G401 (cell line): ENCODE data around the gene HS3ST6. TPM values are rescaled to one million over a fixed set of nuclear protein-coding genes. Genes with fewer than 3 reads are reported as not detected.
"Not testable (repeated sequence)": the region's sequence is repeated elsewhere in the genome, so short reads cannot be mapped to it uniquely, and the experiment has no call there.

Experiments
- DNase-seq: peaks from one replicate; pipeline ENCODE4 v3.0.0-alpha.2; 2015; ENCODE audit warnings: low spot score
- in situ Hi-C: cut with HindIII; loops from 2 replicates; pipeline ENCODE4 v1.10.0; 2016; ENCODE audit warnings: low sequenced_read_pairs, mixed read lengths
- total RNA-seq: library from RNA; depleted of rRNA; stranded (reverse); fragments of >200 nt; shearing (Covaris generic); gene quantifications from 2 replicates; pipeline ENCODE4 v1.2.3, GENCODE V29; 2014; rRNA removed

The HS3ST6 gene
- total RNA-seq: 1.2 and 9.8 TPM in 2 replicates

DNA sequence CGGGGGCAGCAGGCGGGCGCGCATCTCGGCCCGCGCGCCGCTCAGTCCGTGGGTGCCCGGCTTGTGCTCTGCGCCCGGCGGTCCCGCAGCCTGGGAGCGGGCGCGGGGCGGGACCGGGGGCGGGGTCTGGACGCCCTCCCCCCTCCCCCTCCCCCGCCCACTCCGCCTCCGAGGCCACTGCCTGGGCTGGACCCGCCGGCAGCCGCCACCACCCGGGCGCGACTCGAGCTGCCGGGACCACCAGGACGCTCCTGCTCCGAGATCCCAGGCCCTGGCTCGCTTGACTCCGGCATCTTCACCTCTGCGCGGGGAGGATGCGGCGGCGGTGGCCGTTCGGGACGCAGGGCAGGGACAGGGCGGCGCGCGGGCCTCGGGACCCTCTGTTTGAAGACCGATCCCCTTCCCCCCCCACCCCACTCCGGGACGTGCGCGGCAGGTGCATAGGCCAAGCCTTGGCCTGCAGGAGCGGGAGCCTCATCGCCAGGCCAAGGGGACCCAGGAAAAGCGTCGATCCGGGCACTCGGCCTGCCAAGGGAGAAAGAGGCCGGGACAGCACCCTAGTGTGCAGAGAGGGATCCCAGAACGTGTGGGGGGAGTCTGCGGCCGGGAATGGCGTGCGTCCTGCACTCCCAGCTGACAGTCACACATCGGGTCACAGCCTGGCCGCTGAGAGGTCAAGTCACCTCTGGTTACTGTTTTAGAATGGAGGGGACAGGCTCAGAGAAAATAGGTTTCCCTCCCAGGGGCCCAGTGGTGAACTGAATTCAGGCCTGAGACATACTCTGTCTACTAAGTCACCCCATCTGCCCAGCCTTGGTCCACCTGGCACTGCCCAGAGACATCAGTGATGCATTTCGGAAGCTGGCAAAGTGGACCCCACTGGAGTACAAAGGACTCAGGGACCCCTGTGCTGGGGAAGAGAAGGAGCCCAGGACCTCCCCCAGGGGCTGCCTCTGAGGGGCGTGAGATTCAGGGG is at the start of gene HS3ST6:
HS3ST6 (minus strand) TSS at position 65 of the 976 bp plus-strand sequence. CDS start 92 bp downstream, outside the sequence.
- in situ Hi-C loops: no loop called here
- no peak for DNase-seq

DNA sequence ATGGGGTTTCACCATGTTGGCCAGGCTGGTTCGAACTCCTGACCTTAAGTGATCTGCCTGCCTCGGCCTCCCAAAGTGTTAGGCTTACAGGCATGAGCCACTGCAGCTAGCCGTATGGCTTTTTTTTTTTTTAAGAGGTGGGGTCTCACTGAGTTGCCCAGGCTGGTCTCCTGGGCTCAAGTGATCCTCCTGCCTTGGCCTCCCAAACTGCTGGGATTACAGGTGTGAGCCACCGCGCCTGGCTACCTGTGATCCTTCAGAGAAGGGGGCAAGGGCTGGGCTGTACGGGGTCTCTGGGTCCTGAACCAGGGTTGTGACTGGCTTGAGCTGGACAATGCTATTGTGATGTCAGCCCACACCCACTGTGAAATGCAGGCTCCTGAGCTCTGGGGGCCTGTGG is 48.2 kb upstream of the HS3ST6 start, which contains the start of gene RNF151:
RNF151 (plus strand) TSS at position 397 of the 400 bp plus-strand sequence. CDS start 26 bp downstream, outside the sequence.
- in situ Hi-C loops: loop anchor here (10.0 kb wide), 1 partner anchor 112 kb away; no protein-coding TSS in a partner anchor
- no peak for DNase-seq

DNA sequence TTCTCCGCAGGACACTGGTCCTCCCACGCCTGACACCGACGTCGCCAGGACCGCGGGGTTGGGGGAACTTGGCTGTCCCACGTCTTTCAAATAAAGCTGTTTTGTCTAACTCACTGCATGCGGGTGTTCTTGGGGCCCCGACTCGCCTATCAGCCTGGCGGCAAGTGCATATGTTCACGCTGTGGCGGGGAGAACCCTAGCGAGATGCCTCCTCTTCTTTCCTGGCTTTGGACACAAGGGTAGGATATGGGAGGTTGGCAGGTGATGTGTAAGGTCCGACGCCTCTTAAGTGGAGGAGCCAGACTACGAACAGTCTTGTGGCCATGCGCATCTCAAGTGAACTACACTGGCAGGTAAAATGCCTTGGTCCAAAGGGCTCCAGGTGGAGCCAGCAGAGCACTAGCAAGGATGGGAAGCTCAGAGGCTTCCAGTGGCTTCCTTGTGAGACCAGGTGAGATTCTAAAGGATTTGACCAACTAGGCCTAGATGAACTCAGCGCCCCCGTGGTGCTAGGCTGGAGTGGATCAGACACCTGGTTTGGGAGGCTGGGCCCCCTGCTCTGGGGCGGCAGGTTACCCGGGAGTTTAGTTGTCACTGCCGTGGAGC is 47.3 kb upstream of the HS3ST6 start:
- DNase-seq: no peak
- in situ Hi-C loops: loop anchor here (10.0 kb wide), 1 partner anchor 111 kb away; no protein-coding TSS in a partner anchor

DNA sequence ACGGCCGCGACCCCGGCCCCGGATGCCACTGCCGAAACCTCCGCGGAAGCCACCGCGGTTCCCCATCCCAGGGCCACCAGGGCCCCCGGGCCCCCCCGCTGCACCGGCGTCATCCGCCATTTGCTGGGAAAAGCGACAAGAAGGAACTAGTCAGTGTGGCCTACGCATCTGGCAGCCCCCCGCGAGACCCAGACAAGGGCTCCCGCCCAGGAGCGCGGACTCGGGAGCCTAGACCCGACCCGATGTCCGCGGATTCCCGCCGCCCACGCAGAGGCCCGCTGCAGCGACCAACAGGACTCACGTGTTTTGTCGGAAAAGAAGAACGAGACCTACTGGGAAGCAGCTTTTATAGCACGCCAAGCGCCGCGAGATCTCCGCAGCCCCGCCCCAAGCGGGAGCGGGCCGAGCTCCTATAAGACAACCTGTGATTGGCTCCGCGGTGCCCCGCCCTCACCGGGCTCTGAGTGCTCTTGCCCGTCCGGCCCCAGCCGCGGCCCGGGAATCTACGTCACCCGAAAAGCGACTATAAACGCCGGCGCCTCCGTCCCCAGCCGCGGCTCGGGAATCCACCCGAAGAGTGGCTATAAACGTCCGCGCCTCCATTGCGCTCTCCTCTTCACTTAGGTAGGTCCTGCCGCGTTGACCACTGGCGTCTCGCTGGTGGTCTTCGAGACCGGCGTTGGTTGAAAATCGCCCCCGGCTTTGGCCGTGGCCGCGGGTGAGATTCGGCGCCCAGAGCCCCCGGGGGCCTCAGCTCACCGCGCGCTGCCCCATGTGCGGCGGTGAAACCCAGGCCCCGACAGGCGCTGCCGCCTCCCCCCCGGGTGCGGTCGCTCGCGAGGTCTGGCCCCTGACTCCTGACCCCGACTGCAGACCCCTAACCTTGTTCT is 46.5 kb upstream of the HS3ST6 start, which contains the start of gene RPS2:
RPS2 (minus strand) TSS at position 321 of the 890 bp plus-strand sequence; CDS start at position 120, 201 bp downstream.
- in situ Hi-C loops: loop anchor here (10.0 kb wide), 1 partner anchor 110 kb away; no protein-coding TSS in a partner anchor

DNA sequence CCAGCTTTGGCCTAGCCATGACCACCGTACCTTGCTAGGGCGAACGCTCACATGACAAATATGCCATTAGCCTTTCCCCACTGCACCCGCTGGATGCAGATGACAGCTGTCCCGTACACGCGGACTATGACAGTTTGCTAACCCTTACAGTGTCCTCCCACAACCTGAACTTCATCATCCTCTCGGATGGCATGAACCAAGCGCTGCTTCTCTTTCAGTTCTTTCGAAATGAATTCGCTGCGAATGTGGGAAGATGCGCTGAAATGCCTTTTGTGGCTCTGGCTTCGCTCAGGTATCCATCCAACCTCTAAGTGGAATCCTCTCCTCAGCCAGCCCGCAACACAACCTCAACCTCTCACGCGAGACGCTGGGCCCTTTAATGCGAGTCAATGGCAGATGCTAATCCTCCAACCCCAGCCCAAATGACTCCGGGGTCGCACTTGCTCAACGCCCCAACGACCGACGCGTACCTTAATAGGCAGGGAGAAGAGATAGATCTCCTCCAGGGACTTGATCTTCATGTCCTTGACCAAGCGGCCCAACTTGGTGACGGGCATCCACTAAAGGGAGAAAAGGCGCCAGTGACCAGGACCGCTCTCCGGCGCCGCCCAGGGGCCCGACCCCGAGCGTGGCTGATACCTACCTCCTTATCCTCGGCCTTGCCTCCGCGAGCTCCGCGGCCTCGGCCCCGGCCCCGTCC is 45.7 kb upstream of the HS3ST6 start:
- DNase-seq: peak; percentile 66
- in situ Hi-C loops: loop anchor here (10.0 kb wide), 1 partner anchor 109 kb away; no protein-coding TSS in a partner anchor

More for the DNA sequence above, 46.5 kb upstream of the HS3ST6 start, which contains the start of gene RPS2:
- DNase-seq: peak; percentile 99

DNA sequence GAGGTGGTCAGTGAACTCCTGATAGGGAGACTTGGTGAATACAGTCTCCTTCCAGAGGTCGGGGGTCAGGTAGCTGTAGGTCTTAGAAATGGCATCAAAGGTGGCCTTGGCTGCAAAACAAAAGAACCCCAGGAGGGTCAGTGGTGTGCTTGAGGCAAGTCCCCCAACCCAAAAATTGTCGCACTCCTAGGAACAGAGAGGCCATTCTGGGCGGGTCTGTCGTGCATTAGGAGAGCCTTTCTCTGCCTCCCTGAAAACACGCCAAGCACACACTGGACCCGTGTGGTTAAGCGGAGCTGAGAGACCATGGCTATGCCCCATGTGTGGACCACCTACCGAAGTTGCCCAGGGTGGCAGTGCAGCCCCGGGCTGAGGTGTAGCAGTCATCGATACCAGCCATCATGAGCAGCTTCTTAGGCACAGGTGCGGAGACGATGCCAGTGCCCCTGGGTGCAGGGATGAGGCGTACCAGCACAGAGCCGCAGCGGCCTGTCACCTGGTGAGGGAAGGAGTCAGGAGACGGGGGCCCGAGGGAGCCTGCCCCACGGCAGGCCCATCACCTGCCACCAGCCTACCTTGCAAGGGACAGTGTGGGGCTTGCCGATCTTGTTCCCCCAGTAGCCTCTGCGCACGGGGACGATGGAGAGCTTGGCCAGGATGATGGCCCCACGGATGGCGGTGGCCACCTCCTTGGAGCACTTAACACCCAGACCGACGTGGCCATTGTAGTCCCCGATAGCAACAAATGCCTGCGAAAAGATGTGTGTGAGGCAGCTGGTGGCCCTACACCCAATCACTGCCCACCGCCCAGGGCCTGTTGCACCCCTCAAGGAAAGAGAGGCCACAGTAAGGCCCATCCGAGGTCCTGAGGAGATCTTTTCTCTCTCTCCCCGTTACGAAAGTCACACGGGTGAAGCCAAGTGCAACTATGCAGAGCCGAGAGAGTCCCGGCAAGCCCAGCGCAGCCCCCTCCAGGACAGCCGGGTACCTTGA is 44.2 kb upstream of the HS3ST6 start:
- in situ Hi-C loops: loop anchor here (10.0 kb wide), 1 partner anchor 108 kb away; no protein-coding TSS in a partner anchor
- DNase-seq: not testable (repeated sequence)

DNA sequence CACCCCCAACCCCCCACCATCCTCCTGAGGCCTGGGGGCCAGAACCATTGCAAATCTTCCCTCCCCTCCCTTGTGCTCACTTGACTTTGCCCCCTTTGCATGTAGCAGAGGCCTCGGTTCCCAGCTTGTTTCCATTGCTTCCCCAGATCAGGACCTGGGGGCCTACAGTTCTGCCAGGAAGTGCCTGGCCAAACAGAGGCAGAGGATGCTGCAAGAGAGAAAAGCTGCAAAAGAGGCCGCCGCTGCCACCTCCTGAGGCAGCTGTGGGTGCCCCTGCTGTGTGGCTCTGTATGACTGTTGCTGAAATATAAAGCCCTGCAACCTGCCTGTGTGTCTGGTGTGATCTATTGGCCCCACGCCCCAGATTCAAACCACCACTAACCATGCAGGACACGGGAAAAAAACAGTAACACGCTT is 43.4 kb upstream of the HS3ST6 start:
- in situ Hi-C loops: loop anchor here (10.0 kb wide), 1 partner anchor 107 kb away; no protein-coding TSS in a partner anchor
- DNase-seq: no peak

DNA sequence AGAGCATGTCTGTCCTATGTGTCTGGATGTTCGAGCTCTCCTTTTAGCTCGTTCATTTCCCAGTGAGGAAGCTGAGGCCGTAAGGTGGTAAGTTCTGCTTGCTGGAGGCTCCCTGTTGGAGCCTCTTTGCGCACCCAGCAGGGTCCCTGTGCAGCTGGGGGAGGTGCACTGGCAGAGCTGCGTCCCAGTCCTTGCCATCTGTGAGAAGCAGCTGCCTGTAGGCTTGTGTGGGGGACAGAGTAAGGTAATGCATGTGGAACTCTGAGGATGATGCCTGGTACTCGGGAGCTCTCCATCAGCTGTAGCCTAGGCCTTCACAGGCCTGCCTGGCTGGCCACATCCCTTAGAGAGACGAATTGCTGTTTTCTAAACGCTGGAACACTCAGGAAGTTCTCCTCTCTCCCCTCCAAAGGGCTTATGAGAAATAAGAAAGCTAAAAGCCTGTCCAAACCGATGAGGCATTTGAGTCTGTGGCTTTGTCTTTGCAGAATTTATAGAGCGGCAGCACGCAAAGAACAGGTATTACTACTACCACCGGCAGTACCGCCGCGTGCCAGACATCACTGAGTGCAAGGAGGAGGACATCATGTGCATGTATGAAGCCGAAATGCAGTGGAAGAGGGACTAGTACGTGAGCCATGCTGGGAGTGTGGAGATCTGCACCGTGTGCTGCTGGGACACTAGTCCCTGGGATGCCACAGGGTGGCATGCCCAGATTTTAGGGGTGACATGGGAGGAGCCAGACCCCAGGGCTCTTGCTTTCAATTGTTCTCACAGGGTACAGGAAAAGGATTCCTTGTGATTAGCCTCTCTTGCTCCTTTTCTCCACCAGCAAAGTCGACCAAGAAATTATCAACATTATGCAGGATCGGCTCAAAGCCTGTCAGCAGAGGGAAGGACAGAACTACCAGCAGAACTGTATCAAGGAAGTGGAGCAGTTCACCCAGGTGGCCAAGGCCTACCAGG is 42.7 kb upstream of the HS3ST6 start:
- in situ Hi-C loops: loop anchor here (10.0 kb wide), 1 partner anchor 106 kb away; no protein-coding TSS in a partner anchor
- DNase-seq: peak; percentile 56

DNA sequence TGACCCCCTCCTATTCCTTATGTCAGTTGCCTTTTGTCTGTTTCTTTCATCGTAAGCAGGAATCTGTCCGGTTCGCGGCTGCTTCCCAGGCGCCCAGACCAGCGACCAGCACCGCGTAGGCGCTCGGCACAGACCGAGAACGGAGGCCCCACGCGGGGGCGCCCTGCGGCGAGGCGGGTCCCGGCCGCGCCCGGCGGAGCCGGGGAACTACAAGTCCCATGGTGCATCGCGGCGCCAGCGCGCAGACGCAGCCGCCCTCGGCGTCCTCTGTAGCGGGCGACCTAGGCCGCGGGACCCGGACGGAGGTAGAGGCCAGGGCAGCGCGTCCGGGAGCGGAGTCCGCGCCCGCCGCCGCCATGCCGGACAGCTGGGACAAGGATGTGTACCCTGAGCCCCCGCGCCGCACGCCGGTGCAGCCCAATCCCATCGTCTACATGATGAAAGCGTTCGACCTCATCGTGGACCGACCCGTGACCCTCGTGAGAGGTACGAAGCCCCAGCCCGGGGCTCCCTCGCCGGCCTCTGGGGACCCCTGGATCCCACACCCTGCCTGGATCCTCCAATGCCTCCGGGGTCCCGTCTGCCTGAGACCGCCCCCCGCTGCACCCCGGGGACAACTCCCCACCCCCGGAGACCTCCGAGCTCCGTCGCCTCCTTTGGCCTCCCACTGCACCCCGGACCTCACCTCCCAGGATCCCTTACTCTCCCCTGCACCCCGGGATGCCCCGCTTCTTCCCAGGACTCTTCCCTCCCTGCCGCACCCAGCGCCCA is 41.2 kb upstream of the HS3ST6 start, which contains the start of gene NDUFB10:
NDUFB10 (plus strand) TSS at position 270 of the 771 bp plus-strand sequence; CDS start at position 357, 87 bp downstream.
- DNase-seq: peak; percentile 79
- in situ Hi-C loops: loop anchor here (10.0 kb wide), 1 partner anchor 105 kb away; no protein-coding TSS in a partner anchor

DNA sequence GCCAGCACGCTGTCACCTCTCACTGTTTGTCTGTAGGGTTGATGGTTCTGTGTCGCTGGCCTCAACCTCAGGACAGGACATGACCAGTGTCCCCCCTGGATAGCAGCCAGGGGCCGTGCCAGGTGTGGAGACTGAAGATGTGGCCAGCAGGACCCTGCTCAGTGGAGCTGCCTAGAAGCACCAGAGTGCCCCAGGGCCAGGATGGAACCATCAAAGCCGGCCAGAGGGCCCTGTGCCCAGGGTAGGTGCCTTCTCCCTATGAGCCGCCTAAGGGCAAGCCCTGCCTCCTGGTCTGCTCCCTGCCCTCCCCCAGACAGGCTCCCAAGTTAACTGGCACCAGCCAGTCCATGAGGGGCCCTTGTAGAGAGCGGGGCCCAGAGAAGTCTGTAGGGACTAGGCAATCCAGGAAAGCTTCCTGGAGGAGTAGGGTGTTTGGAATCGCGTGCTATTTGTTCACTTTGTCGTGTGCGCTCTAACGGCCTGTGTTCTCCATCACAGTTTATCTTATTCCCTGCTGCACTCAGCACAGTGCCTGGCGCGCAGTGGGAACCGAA is 40.6 kb upstream of the HS3ST6 start:
- in situ Hi-C loops: no loop called here
- no peak for DNase-seq

DNA sequence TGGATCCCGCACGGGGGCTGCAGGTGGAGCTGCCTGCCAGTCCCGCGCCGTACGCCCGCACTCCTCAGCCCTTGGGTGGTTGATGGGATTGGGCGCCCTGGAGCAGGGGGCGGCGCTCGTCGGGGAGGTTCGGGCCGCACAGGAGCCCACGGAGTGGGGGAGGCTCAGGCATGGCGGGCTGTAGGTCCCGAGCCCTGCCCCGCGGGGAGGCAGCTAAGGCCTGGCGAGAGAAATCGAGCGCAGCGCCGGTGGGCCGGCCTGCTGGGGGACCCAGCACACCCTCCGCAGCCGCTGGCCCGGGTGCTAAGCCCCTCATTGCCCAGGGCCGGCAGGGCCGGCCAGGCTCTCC is 39.9 kb upstream of the HS3ST6 start:
- DNase-seq, in situ Hi-C loops: not testable (repeated sequence)

DNA sequence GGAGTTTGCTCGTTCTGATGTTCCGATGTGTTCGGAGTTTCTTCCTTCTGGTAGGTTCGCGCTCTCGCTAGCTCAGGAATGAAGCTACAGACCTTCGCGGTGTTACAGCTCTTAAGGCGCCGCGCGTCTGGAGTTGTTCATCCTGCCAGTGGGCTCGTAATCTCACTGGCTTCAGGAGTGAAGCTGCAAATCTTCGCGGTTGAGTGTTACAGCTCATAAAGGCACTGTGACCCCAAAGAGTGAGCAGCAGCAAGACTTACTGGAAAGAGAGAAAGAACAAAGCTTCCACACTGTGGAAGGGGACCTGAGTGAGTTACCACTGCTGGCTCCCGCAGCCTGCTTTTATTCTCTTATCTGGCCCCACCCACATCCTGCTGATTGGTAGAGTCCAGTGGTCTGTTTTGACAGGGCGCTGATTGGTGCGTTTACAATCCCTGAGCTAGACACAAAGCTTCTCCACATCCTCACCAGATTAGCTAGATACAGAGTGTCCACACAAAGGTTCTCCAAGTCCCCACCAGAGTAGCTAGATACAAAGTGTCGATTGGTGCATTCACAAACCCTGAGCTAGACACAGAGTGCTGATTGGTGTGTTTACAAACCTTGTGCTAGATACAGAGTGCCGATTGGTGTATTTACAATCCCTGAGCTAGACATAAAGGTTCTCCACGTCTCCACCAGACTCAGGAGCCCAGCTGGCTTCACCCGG is 39.4 kb upstream of the HS3ST6 start:
- in situ Hi-C loops, DNase-seq: not testable (repeated sequence)

DNA sequence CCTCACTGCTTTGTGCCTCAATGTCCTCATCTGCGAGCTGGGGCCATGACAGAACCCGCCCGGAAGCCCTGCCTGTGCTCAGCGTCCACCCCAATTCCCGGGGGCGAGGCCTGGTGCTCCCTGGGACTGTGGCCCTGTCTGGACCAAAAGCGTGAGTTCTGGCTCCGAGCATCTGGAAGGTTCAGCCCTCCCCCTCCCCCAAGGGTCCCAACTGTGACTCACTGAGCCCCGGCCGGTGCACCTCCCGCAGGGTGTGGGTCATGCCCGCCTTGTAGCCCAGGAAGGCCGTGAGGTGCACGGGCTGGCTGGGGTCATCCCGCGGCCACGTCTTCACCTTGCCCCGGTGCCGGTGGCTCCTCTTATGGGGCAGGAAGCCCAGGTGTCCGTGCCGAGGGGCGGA is 35.5 kb upstream of the HS3ST6 start:
- DNase-seq: no peak
- in situ Hi-C loops: no loop called here

DNA sequence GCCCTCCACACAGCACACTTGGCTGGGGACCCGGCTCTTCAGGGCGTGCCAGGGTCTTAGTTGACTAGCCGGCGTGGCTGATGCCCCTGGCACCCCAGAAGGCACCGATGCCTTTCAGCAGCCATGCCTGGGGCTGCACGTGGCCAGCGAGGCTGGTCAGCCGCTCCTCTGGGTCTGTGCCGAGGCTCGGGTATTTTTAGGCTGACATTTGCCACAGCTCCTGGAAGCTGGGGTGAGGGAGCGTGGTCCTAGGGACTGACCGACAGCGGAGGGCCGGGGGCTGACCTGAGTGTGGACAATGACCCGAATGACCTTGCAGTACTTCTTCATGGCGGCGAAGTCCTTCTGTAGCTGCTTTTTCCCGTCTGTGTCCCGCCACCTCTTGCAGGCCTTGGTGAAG is 32.3 kb upstream of the HS3ST6 start:
- in situ Hi-C loops: no loop called here
- DNase-seq: no peak
